ENCODE measurements around the gene HPCAL4.

HPCAL4 gene

DNA sequence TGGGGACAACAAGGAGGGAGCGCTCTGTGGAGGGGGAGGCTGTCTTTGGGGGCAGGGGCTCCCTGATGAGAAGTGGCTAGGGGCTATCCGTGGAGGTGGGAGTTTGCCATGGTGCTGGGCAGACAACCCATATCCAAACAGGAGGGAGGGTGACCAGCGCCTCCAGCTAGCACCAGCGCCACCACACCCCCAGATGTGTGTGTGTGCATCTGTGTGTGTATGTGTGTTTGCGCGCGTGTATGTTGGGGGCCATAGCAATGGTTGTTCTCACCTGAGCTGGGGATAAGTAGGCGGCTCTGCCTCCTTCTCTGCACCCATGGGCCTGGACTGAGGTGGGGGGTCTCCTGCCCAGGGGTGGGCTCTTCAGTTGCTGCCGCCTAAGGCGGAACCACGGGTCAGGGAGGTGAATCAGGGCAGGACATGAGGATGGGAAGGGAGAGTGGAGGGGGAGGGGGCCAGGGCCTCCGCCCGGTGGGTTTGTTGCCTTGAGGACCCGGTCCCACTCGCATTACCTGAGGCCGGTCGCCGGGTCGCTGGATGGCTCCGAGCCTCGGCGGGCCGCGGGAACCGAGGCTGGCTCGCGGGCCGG lies 345 bp downstream of the HPCAL4 start:
- Histone ChIP-seq H3K18ac (ENCODE audit: low read length) (no peak overlapping the region), H3K4ac (ENCODE audit: low read depth, low read length) (no peak overlapping the region), H4K5ac (ENCODE audit: low read length) (no peak overlapping the region), H3K23ac (ENCODE audit: low read length) (no peak overlapping the region), H2BK15ac (replicated peaks; ENCODE audit: low read depth) (no peak overlapping the region), H3K27ac (ENCODE audit: low read depth, low read length) (no peak overlapping the region), H3K4me1 (ENCODE audit: control insufficient read depth, low read depth, low read length) (no peaks in the 10 kb centered on the region), H3K79me2 (ENCODE audit: control insufficient read depth, insufficient read depth, low read length) (no peaks in the 10 kb centered on the region), H3K36me3 (ENCODE audit: control insufficient read depth, insufficient read depth, low read length) (no peaks in the 10 kb centered on the region), H2BK120ac (ENCODE audit: low read depth, low read length) (no peak overlapping the region), H3K27me3 (ENCODE audit: insufficient read depth, low read length, poor library complexity) (peaks cover 64% of the 10 kb centered on the region), H3K4me2 (ENCODE audit: low read length) (no peak overlapping the region), H4K8ac (ENCODE audit: low read depth, low read length) (no peak overlapping the region), H2AK5ac (ENCODE audit: low read length) (no peak overlapping the region), H3K9ac (ENCODE audit: low read length) (no peak overlapping the region), H3K79me1 (ENCODE audit: low read length) (no peaks in the 10 kb centered on the region), H3K56ac (ENCODE audit: low read length) (peak overlapping the region; percentile 15), H2BK5ac (ENCODE audit: low read length) (no peak overlapping the region), H3K4me3 (ENCODE audit: low read length) (no peak overlapping the region)
- no peak for DNase-seq
- no CpG with 5 or more reads among the region's 28 CpGs for WGBS (ENCODE audit: extremely low coverage, insufficient coverage, low lambda C conversion rate)

DNA sequence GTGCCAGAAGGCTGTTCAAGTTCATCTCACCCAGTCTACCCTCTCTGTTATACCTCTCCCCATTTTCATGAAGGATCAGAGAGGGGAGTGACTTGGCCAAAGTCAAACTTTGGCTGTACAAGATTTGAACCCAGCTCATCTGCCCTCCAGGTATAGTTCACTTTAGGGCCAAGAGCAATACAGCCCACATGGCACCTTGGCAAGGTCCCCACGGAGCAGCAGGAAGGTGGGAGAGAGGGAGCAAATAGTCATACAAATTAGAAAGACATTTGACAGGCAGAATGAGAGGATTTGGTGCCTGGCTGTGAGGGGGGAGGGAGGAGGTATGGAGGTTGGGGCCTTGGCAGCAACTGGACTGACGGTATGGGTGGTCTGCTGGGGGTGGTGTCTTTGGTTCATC lies 1.0 kb downstream of the HPCAL4 start:
- Histone ChIP-seq H3K4ac (ENCODE audit: low read depth, low read length) (no peak overlapping the region), H2AK5ac (ENCODE audit: low read length) (no peak overlapping the region), H3K4me3 (ENCODE audit: low read length) (no peak overlapping the region), H3K9ac (ENCODE audit: low read length) (no peak overlapping the region), H4K8ac (ENCODE audit: low read depth, low read length) (no peak overlapping the region), H4K5ac (ENCODE audit: low read length) (no peak overlapping the region), H2BK5ac (ENCODE audit: low read length) (no peak overlapping the region), H2BK15ac (replicated peaks; ENCODE audit: low read depth) (no peak overlapping the region), H3K79me1 (ENCODE audit: low read length) (no peaks in the 10 kb centered on the region), H3K18ac (ENCODE audit: low read length) (no peak overlapping the region), H3K4me2 (ENCODE audit: low read length) (no peak overlapping the region), H3K36me3 (ENCODE audit: control insufficient read depth, insufficient read depth, low read length) (no peaks in the 10 kb centered on the region), H3K4me1 (ENCODE audit: control insufficient read depth, low read depth, low read length) (no peaks in the 10 kb centered on the region), H3K79me2 (ENCODE audit: control insufficient read depth, insufficient read depth, low read length) (no peaks in the 10 kb centered on the region), H2BK120ac (ENCODE audit: low read depth, low read length) (no peak overlapping the region), H3K27me3 (ENCODE audit: insufficient read depth, low read length, poor library complexity) (peaks cover 61% of the 10 kb centered on the region), H3K56ac (ENCODE audit: low read length) (no peak overlapping the region), H3K23ac (ENCODE audit: low read length) (no peak overlapping the region), H3K27ac (ENCODE audit: low read depth, low read length) (no peak overlapping the region)
- no peak for DNase-seq
- WGBS (ENCODE audit: extremely low coverage, insufficient coverage, low lambda C conversion rate): no CpG with 5 or more reads among the region's 2 CpGs

DNA sequence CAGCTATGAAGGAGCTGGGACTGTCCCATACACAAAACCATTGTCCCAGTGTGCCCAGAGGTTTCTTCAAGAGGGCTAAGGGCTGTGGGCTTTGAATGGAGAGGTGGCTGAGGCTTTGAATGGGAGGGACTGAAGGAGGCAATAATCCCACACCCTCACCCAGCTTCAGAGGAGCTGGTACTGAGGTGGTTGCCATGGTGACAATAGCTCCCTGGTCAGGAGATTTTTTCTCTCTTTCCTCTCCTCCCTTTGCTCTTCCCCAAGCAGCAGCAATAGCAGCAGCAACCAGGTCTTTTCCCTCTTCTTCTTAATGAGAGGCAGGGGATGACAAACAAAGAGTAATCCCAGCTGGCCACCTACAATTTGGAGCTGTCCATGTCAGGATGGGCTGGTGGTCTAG lies 1.6 kb downstream of the HPCAL4 start:
- no peak overlapping the region for H4K8ac ChIP-seq (ENCODE audit: low read depth, low read length)

DNA sequence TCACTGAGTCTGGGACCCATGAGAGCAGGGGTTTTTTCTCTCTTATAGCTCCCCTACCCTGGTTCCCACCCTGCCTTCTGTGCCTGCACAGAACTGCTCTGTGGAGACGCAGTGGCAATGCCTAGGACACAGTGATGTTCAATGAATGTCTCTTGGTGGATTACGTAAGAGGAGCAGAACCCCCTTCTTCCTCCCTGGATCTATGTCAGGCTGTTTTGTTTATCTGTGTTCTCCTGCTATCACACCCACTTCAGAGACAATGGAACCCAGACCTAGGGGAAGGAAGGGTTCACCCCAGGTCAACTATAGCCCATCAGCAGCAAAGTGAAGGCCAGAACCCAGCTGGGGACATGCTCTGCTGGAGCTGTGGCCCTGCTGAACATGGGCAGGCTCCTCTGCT lies 2.0 kb downstream of the HPCAL4 start:
- Histone ChIP-seq H2AK5ac (ENCODE audit: low read length) (no peak overlapping the region), H3K4me3 (ENCODE audit: low read length) (no peak overlapping the region), H3K4ac (ENCODE audit: low read depth, low read length) (no peak overlapping the region), H3K79me2 (ENCODE audit: control insufficient read depth, insufficient read depth, low read length) (no peaks in the 10 kb centered on the region), H3K9ac (ENCODE audit: low read length) (no peak overlapping the region), H2BK120ac (ENCODE audit: low read depth, low read length) (no peak overlapping the region), H4K8ac (ENCODE audit: low read depth, low read length) (no peak overlapping the region), H3K18ac (ENCODE audit: low read length) (no peak overlapping the region), H3K27me3 (ENCODE audit: insufficient read depth, low read length, poor library complexity) (peaks cover 65% of the 10 kb centered on the region), H4K5ac (ENCODE audit: low read length) (no peak overlapping the region), H3K79me1 (ENCODE audit: low read length) (no peaks in the 10 kb centered on the region), H3K23ac (ENCODE audit: low read length) (no peak overlapping the region), H2BK15ac (replicated peaks; ENCODE audit: low read depth) (no peak overlapping the region), H2BK5ac (ENCODE audit: low read length) (no peak overlapping the region), H3K27ac (ENCODE audit: low read depth, low read length) (no peak overlapping the region), H3K4me2 (ENCODE audit: low read length) (no peak overlapping the region), H3K4me1 (ENCODE audit: control insufficient read depth, low read depth, low read length) (no peaks in the 10 kb centered on the region), H3K56ac (ENCODE audit: low read length) (no peak overlapping the region), H3K36me3 (ENCODE audit: control insufficient read depth, insufficient read depth, low read length) (no peaks in the 10 kb centered on the region)
- no CpG with 5 or more reads among the region's 2 CpGs for WGBS (ENCODE audit: extremely low coverage, insufficient coverage, low lambda C conversion rate)
- DNase-seq: no peak

More for the DNA sequence above, 1.6 kb downstream of the HPCAL4 start:
- Histone ChIP-seq H2BK120ac (ENCODE audit: low read depth, low read length) (no peak overlapping the region), H3K36me3 (ENCODE audit: control insufficient read depth, insufficient read depth, low read length) (no peaks in the 10 kb centered on the region), H3K4me3 (ENCODE audit: low read length) (no peak overlapping the region), H2BK5ac (ENCODE audit: low read length) (no peak overlapping the region), H3K4ac (ENCODE audit: low read depth, low read length) (no peak overlapping the region), H4K5ac (ENCODE audit: low read length) (no peak overlapping the region), H3K27ac (ENCODE audit: low read depth, low read length) (no peak overlapping the region), H3K9ac (ENCODE audit: low read length) (no peak overlapping the region), H3K79me1 (ENCODE audit: low read length) (no peaks in the 10 kb centered on the region), H3K18ac (ENCODE audit: low read length) (no peak overlapping the region), H3K4me1 (ENCODE audit: control insufficient read depth, low read depth, low read length) (no peaks in the 10 kb centered on the region), H3K79me2 (ENCODE audit: control insufficient read depth, insufficient read depth, low read length) (no peaks in the 10 kb centered on the region), H3K4me2 (ENCODE audit: low read length) (no peak overlapping the region), H2AK5ac (ENCODE audit: low read length) (no peak overlapping the region), H3K23ac (ENCODE audit: low read length) (no peak overlapping the region), H3K27me3 (ENCODE audit: insufficient read depth, low read length, poor library complexity) (peaks cover 64% of the 10 kb centered on the region), H2BK15ac (replicated peaks; ENCODE audit: low read depth) (no peak overlapping the region), H3K56ac (ENCODE audit: low read length) (no peak overlapping the region)
- no peak for DNase-seq

DNA sequence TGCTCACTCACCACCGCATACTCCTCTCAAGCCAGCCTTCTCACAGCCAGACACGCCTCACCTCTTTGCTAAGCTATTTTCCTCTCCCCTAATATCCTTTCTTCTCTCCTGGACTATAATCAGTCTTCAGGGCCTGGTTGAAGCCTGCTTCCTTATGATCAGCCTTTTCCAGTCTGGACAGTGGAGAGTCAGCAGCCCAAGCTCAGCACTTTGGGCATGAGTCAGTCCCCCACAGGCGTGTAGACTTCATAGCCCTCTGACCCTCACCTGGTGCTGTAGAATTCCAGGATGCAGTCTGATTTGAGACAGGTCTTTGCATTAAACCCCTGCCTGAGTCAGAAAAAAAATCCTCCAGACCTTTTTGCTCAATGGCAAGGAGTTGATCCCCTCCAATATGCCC lies 2.5 kb downstream of the HPCAL4 start:
- no CpG with 5 or more reads among the region's 3 CpGs for WGBS (ENCODE audit: extremely low coverage, insufficient coverage, low lambda C conversion rate)
- H3K4me3 ChIP-seq (ENCODE audit: low read length): no peak overlapping the region
- H3K4me2 ChIP-seq (ENCODE audit: low read length): no peak overlapping the region
- no peak for DNase-seq
- H3K79me2 ChIP-seq (ENCODE audit: control insufficient read depth, insufficient read depth, low read length): no peaks in the 10 kb centered on the region
- no peak overlapping the region for H3K18ac ChIP-seq (ENCODE audit: low read length)
- no peak overlapping the region for H4K5ac ChIP-seq (ENCODE audit: low read length)
- no peak overlapping the region for H2BK15ac ChIP-seq (replicated peaks; ENCODE audit: low read depth)
- H3K9ac ChIP-seq (ENCODE audit: low read length): no peak overlapping the region
- H2AK5ac ChIP-seq (ENCODE audit: low read length): no peak overlapping the region
- H3K27ac ChIP-seq (ENCODE audit: low read depth, low read length): no peak overlapping the region
- no peak overlapping the region for H2BK120ac ChIP-seq (ENCODE audit: low read depth, low read length)
- peaks cover 65% of the 10 kb centered on the region for H3K27me3 ChIP-seq (ENCODE audit: insufficient read depth, low read length, poor library complexity)
- H3K79me1 ChIP-seq (ENCODE audit: low read length): no peaks in the 10 kb centered on the region
- H3K56ac ChIP-seq (ENCODE audit: low read length): no peak overlapping the region
- no peak overlapping the region for H3K23ac ChIP-seq (ENCODE audit: low read length)
- H2BK5ac ChIP-seq (ENCODE audit: low read length): no peak overlapping the region
- no peaks in the 10 kb centered on the region for H3K36me3 ChIP-seq (ENCODE audit: control insufficient read depth, insufficient read depth, low read length)
- no peak overlapping the region for H4K8ac ChIP-seq (ENCODE audit: low read depth, low read length)
- H3K4me1 ChIP-seq (ENCODE audit: control insufficient read depth, low read depth, low read length): no peaks in the 10 kb centered on the region
- no peak overlapping the region for H3K4ac ChIP-seq (ENCODE audit: low read depth, low read length)

DNA sequence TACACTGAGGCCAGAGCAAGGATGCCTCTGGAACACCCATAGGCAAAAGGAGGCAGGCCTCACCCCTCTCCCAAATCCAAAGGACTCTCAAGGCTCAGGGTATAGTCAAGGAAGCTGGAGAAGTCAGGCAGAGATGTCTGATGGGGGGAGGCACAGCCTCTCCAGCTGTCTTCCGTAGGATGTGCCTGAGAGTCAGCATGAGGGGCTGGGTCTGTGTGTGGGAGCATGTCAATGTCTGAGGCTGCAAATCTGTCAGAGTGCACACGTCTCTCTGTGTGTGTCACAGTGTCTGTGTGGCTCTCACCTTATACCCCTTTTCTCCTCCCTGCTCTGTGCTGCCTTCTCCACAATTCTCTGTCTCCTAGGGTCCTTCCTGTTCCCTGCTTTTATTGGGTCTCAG lies 4.0 kb downstream of the HPCAL4 start:
- Histone ChIP-seq H3K4me1 (ENCODE audit: control insufficient read depth, low read depth, low read length) (no peaks in the 10 kb centered on the region), H3K79me2 (ENCODE audit: control insufficient read depth, insufficient read depth, low read length) (no peaks in the 10 kb centered on the region), H3K4ac (ENCODE audit: low read depth, low read length) (no peak overlapping the region), H2AK5ac (ENCODE audit: low read length) (no peak overlapping the region), H4K5ac (ENCODE audit: low read length) (no peak overlapping the region), H3K4me3 (ENCODE audit: low read length) (no peak overlapping the region), H3K4me2 (ENCODE audit: low read length) (no peak overlapping the region), H3K56ac (ENCODE audit: low read length) (no peak overlapping the region), H3K79me1 (ENCODE audit: low read length) (no peaks in the 10 kb centered on the region), H2BK120ac (ENCODE audit: low read depth, low read length) (no peak overlapping the region), H2BK15ac (replicated peaks; ENCODE audit: low read depth) (no peak overlapping the region), H2BK5ac (ENCODE audit: low read length) (no peak overlapping the region), H4K8ac (ENCODE audit: low read depth, low read length) (no peak overlapping the region), H3K27ac (ENCODE audit: low read depth, low read length) (no peak overlapping the region), H3K23ac (ENCODE audit: low read length) (no peak overlapping the region), H3K18ac (ENCODE audit: low read length) (no peak overlapping the region), H3K36me3 (ENCODE audit: control insufficient read depth, insufficient read depth, low read length) (no peaks in the 10 kb centered on the region), H3K9ac (ENCODE audit: low read length) (no peak overlapping the region), H3K27me3 (ENCODE audit: insufficient read depth, low read length, poor library complexity) (peaks cover 64% of the 10 kb centered on the region)
- DNase-seq: no peak
- no CpG with 5 or more reads among the region's 2 CpGs for WGBS (ENCODE audit: extremely low coverage, insufficient coverage, low lambda C conversion rate)
